ENCODE results near the gene NAXE.

- TF ChIP-seq BHLHE40 (IDR thresholded peaks at IDR 0.05; ENCODE audit: borderline replicate concordance) (no peak), TARDBP (IDR thresholded peaks at IDR 0.05) (no peak), SP1 (IDR thresholded peaks at IDR 0.05) (no peak), FOXM1 (IDR thresholded peaks at IDR 0.05; ENCODE audit: borderline replicate concordance) (no peak)
These were observed 37.6 kb upstream of the NAXE start for GRCh38 chr1:156553860-156554485.

Measured in HEK293T (cell line).